GM19193 (cell line): ENCODE measurements around the gene NLRP14.

ENCODE experiments used
- POLR2A ChIP-seq: IDR thresholded peaks from 4 replicates; pipeline ENCODE4 v1.6.1; 2011; ENCODE audit not compliant: insufficient read depth, insufficient read length; ENCODE audit errors: extremely low read depth

NLRP14 gene

DNA sequence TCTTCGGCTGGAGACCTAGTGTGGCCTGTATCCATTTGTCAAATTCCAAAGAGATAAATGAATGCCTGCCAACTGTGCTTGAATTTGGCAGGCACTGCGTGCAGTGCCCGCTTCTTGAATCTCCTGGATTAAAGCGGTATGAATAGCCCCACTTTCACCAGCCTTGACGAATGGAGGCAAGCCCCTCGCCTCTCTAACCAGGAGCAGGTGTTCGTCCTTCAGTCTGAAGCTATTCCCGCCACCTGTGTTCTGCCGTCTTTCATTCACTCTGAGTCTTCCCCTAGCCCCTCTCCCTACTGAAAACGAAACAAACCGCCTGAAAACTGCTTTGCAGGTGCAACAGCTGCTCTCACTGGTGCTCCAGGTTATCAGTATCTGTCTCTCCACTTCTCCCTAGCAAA is 11.2 kb downstream of the NLRP14 start:
- TF ChIP-seq POLR2A = no peak

DNA sequence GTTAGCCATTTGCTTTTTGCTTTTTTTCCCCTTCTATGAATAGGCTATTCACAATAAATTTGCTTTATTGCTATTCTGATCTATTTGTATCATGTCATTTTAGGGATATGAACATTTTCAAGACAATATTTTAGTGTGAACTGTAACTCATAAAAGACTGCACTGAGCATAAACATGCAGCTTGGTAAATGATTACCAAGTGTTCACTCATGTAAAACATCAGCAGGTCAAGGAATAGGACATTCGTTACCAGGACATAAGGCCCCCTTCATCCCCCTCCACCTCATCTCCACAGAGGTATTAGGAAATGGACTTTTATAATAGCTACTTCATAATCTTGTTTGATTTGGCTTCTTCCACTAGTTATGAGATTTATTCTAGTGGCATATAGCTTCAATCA is 12.4 kb downstream of the NLRP14 start:
- no peak for TF ChIP-seq POLR2A

DNA sequence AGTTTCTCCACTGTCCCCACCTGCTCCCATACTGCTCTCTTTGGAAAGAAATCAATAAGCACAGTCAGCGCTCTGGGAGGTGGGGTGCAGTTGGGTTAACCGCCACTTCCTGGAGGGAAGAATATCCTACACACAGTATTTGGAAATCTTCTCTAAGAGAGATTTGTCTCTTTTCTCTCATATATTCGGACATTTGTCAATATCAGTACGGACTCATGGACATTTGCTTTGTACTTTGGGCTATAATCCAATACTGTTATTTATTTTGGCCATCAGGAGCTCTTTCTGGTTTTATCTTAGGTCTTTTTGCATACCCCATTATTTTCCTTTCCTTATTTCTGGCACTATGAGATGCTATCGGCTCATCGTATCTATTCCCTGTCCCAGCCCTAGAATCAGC is 13.7 kb downstream of the NLRP14 start:
- TF ChIP-seq POLR2A = no peak

DNA sequence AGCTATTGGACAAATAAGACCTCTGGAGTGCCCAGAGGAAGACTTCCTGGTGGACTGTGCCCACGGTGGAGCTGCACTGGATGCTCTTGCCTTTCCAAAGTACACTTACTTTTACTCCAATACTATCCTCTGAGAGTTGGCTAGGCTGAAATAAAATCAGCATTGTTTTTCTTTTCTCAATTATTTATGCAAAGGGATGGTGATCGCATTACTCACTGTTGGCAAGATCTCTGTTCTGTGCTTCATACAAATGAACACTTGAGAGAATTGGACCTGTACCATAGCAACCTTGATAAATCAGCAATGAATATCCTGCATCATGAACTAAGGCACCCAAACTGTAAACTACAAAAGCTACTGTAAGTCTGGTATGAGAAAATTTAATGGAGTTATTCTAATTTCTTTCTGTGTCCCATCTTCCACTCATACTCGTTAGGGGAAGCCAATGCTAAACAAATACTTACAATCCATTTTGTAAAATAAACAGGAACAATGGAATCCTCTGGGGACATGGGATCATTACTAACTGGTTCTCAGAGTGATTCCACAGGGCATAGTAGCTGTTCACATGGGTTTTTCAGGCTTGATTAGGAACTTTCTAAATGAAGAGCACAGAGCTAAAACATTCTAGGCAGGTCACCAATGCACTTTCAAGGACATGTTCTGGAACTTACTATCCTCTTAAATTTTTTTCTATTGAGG is 26.3 kb downstream of the NLRP14 start:
- TF ChIP-seq POLR2A = no peak

DNA sequence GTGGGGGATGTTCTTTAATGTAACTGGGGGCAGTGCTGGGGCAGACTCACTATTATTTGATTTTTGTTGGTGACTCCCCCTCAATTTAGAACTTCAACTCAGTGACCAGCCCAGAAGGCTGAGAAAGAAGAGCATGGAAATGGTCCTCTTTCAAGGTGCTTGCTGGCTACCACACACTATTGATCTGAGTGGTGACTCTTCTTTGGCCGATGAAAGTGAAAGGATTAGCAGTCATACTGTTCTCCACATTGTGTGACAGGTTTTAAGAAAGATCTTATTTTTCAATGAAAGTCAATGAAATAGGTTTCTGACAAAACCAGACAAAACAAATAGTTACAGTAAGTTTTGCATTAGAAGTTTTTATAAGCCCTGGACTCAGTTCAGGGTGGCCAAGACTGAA is 29.9 kb downstream of the NLRP14 start:
- TF ChIP-seq POLR2A = no peak

DNA sequence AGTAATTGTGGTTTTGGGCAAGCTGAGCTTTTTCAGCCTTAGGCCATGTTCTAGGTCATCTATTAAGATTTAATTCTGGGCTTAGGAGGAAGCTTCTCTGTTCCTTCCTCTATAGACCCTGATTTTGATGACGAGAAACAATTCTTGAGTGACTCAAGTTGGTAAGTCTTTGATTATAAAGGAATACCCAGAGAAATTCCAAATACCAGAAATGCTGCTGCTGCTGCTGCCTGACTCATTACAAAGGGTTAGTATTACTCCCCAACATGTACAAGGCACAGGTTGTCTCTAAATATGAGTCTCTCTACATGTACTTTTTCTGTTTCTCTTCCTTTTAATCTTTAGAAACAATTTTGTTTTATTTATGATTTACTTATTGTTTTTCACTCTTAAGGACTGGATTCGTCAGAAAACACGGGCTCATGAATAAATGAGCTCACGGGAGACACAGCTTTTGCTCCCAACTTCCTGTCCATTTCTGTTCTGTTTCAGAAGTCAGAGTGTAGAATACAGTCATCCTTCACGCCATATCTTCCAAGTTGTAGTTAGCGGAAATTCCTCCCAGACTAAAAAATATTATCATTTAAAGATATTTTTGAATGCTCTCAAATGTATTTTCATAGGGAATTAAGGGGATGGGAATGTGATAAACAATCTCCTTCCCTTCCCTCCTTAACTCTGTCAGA is 36.7 kb downstream of the NLRP14 start:
- TF ChIP-seq POLR2A = no peak

DNA sequence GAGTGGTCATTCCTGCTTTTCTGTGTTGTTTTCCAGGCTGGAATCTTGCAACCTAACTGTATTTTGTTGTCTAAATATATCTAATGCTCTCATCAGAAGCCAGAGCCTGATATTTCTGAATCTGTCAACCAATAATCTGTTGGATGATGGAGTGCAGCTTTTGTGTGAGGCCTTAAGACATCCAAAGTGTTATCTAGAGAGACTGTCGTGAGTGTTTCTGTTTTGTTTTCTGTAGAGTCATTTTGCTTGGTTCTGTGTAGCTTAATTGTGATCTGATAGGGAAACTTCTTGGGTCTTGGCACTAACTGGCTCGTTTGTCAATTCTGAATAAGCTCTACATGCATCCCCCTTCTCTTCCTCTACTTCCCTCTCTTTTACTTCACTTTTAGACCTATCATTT is 37.4 kb downstream of the NLRP14 start:
- no peak for TF ChIP-seq POLR2A

DNA sequence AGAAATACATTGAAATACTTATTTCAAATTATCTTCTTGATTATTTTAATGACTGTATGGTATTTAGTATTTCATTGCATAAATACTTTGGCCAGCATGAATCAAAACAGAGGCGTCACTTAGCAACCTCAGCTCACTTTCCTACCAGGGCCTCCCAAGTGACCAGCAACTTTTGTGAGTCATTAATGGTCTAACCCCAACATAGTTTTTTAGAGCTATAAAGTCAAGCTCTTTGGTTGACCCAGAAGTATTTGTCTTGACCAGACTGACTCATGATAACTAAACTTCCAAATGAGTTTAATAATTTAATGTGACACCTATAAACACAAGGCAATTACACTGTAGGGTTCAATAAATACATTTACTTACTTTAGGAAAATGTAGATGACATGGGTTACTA is 40.6 kb downstream of the NLRP14 start:
- no peak for TF ChIP-seq POLR2A

DNA sequence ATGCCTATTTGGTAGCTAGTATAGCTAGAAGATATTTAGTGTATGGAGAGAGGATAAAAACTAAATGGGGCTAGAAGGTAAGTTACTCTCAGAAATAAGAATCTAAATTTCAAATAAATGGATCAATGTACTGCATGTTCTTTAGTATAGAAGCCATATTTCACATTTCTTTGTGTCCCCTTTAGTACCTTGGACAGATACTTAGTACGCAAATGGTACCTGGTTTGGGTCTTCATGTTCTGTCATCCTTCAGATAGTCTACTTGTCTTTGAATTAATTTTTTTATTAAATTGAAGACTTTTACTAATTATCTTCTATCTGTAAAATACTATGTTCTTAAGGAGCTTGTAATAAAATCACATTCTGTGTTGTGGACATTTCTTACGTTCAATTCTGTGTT is 42.3 kb downstream of the NLRP14 start:
- TF ChIP-seq POLR2A = no peak

DNA sequence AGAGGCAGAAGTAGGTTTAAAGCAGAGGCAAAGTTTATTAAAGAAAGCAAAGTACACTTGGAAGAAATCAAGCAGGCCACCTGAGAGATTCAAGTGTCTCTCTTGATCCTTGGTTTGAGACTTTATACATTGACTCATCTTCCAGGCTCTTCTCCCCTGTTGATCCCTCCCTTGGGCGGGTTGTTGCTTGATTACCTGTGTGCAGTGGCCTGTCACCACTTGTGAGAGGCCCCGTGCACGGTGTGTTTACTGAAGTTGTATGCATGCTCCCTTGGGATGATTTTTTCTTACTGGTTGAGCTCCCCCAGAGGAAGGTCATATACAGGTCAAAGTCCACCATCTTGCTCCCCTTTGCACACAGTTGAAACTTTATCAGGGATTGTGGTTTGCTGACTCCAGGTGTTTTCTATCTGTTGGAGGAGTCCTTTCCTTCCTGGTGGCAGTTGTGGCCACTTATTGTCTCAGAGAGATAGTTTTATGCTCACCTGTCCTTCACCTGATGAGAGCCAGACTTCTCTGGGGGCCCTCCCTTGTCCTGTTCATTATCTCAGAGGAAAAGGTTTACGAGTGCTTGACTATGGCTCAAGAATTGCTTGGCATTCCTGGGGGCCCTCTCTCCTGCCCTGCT is 52.2 kb downstream of the NLRP14 start:
- TF ChIP-seq POLR2A = no peak

DNA sequence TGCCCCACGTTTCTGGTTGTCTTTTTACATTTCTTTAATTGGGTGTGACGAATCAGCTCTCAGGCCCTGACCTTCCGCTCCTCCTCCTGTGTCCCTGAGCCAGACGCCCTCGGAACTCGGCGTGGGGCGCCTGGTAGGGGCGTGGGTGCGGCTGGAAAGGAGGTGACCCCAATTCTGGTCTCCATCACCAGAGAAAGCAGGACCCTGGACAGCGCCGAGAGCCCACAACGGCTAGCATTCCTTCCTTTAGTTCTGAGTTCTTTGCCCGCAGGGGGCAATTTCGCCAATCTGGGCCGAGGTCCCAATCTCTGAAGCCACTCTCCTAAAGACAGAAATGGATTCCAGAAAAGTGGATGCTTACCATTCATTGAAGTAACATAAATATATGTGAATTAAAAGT is 56.8 kb downstream of the NLRP14 start:
- no peak for TF ChIP-seq POLR2A

DNA sequence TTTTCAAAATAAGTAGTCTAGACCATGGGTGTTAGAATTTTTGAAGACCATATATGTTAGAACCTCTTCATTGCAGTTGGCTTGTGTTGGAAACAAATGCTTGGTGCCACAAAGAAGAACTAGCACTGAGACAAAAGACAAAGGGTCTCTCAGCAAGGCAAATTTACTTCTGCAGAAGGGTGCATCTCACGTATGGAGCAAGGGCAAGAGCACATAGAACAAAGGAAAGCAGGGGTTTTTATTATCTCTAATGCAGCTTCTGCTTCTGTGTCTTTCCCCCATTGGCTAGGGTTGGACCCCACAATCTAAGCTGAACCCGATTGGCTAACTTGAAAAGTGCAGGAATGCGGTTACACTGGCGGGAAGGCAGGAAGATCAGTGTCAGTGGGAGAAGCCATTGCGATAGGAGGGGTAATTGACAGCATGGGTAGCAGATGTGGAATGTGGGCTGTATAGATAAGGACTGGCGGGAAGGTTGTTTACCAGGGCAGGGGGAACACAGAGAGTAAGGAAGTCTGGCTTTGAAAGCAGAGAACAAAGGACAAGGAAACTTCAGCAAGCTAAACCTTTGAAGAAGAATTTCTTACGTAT is 59.4 kb downstream of the NLRP14 start:
- no peak for TF ChIP-seq POLR2A

DNA sequence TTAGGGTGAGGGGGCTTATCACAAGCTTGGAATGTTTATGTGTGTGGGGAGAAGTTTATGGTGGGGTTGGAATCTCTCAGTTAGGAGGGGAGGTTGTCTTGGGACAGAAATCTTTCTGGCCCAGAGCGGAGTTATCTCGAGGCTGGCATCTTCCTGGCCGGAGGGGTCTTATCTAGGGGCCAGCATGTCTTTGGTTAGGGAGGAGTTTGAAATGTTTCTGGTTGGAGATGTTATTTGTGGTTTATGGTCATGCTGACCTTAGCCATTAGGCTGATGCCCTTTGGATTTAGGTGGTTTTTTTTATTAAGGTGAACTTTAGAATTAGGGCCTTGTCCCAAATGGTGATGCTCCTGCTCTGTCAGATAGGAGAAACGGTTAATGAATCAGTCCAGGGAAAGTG is 60.6 kb downstream of the NLRP14 start:
- TF ChIP-seq POLR2A = no peak

DNA sequence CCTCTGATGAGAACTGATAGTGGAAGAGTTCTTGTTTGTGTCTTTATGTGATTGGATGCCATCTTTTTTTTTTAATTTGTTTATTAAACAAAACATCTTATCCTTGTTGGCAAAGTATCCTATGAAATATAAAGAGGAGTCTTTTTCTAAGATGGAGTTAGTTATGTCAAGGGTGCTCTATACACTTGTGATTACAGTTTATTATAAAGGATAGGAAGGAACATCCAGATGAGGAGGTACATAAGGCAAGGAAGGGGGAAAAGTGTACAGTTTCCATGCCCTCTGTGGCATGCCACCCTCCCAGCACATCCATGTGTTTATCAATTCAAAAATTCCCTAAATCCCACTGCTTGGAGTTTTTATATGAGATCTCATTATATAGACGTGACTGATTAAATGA is 61.2 kb downstream of the NLRP14 start:
- TF ChIP-seq POLR2A = no peak

DNA sequence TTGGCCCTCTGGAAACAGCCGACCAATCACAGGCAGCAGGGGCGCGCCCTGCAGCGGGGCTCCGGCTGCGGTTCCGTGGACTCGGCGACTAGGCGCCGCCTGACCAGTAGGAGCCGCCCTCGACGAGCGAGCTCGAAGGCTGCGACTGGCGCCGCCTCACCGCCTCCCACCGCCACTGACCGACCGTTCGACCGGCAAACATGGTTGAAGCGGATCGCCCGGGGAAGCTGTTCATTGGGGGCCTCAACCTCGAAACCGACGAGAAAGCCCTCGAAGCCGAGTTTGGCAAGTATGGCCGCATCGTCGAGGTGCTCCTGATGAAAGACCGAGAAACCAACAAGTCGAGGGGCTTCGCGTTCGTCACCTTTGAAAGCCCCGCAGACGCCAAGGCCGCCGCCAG is 68.6 kb downstream of the NLRP14 start, which contains the start of gene RBMXL2:
Gene RBMXL2 (plus strand): TSS at position 78 of the 400 bp plus-strand sequence. CDS start 123 bp downstream, at position 201.
- TF ChIP-seq POLR2A = no peak
